C4-2B (cell line): Measurements from ENCODE around the gene SLC28A1.

Source experiments
- ZFX ChIP-seq: fragments of 450-650 bp; IDR thresholded peaks from 2 replicates; pipeline ENCODE4 v1.6.1; 2017
- TF ChIP-seq, protein P1 (sequence below): fragments of 450-650 bp; conservative IDR thresholded peaks from 2 replicates; pipeline ENCODE4 v1.5.1; 2017; ENCODE audit warnings: mild to moderate bottlenecking

DNA sequence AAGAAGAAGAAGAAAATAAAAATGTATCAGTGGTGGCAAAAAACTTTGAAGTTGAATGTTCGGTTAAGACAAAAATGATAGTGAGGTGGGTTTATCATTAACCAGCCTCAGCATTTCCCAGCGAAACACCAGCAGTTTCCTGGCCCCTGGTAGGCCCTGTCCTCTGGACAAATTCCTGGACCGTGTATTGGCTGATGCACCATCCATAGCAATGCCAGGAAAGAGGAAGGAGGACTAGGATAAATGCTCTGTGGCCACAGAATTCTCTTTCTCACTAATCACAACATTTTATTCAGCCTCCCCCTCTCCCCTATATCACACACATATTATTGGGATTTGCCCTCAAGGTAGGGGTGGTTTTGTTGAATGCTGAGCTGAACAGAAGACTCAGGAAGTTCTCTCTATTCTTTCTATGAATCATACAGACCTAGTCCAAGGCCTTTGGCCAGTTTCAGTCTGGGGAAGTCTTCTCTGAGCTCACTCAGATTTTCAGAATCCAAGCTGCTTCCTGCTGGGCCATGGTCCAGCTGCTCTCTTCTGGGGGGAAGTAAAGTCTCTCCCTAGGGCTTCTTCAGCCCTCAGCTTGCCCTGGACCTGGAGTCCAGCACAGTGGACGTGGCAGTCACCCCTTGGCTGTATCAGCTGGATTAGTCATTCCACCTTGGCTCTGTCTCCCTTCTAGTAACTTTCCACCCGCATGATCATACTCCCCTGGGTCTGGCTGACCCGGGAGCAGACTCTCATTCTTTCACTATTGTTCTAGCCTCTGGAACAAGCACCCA lies 27.6 kb downstream of the SLC28A1 start:
- TF ChIP-seq, protein P1, sequence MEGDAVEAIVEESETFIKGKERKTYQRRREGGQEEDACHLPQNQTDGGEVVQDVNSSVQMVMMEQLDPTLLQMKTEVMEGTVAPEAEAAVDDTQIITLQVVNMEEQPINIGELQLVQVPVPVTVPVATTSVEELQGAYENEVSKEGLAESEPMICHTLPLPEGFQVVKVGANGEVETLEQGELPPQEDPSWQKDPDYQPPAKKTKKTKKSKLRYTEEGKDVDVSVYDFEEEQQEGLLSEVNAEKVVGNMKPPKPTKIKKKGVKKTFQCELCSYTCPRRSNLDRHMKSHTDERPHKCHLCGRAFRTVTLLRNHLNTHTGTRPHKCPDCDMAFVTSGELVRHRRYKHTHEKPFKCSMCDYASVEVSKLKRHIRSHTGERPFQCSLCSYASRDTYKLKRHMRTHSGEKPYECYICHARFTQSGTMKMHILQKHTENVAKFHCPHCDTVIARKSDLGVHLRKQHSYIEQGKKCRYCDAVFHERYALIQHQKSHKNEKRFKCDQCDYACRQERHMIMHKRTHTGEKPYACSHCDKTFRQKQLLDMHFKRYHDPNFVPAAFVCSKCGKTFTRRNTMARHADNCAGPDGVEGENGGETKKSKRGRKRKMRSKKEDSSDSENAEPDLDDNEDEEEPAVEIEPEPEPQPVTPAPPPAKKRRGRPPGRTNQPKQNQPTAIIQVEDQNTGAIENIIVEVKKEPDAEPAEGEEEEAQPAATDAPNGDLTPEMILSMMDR = no peak
- TF ChIP-seq ZFX = no peak
